GM18517 (cell line): ENCODE measurements around the gene C1QTNF5.

Experiments used
- ATAC-seq: cut with Tn5 transposase; IDR thresholded peaks from one replicate; pipeline ENCODE4 v1.9.1; 2021; ENCODE audit warnings: mild to moderate bottlenecking, moderate library complexity; ENCODE audit not compliant: unreplicated experiment

Gene C1QTNF5

GRCh38 chr11:119359365-119360214, 18.9 kb upstream of the C1QTNF5 start:
- no peak for ATAC-seq

- no peak for ATAC-seq
Observed at GRCh38 chr11:119357074-119357473, 16.4 kb upstream of the C1QTNF5 start.

DNA sequence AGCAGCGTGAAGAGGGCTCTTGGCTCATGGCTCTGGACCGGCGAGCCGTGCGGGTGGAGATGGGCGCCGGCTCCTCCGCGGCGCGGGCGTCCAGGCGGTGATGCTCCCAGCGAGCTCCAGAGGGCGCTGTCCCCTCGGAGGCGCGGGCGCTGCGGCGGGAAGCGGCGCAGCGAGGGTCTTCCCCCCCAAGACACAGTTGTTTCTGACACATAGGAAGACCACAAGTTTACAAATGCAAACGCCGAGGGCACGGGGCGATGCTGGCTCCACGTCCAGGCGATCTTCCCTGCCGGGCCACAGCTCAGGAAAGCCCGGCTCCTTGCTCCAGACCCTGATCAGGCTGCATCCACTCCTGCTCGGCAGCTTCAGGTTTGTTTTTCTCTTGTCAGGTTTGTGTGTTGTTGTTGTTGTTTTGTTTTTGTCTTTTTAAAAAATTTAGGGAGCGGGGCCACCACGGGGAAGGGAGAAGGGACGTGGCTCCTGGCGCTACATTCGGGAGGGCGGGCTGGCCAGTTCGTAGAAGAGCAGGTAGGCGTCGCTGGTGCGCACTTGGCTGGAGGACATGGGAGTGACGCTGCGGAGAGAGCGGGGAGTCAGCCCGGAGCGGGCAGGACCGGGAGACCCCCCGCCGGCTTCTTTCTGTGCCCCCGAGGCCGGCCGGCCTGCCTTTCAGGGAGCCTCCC, 15.8 kb upstream of the C1QTNF5 start:
- no peak for ATAC-seq

GRCh38 chr11:119355091-119355843, 14.6 kb upstream of the C1QTNF5 start:
- ATAC-seq: no peak

- no peak for ATAC-seq
Observed at GRCh38 chr11:119352857-119353260, 12.2 kb upstream of the C1QTNF5 start.

DNA sequence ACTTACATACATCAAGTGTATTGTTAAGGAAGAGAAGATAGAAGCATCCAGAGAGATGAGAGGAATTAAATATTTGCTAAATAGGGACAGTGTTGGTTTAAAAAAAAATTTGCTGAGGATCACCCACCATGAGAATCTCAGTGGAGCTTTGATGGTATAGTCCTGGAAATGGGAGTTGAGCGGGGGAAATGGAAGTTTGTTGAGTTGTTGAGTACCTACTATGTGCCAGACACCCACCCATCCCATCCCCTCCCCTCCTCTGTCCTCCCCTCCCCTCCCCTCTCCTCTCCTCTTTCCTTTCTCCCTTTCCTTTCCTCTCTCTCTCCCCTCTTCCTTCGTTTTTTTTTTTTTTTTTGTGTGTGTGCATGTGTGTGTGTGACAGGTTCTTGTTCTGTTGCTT, 10.5 kb upstream of the C1QTNF5 start:
- no peak for ATAC-seq

DNA sequence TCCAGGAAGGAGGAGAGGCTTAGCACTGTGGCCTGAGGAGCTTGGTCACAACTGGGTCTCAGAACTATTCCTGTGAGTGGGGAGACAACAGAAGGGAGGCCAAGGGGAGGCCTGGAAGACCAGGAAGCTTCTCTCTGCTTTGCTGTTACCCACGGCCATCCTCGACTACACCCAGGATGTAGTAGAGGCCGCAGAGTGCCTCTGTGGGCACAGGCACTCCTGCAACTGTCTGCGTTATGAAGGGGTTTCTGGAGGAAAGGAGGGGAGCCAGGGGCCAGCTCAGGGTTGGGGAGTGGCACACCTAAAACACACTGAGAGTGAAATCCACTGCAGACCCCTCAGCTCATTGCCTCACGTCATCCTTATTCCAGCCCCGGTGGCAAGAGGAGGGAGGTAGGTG, 9.6 kb upstream of the C1QTNF5 start:
- no peak for ATAC-seq

GRCh38 chr11:119347940-119348605, 7.4 kb upstream of the C1QTNF5 start:
- ATAC-seq: no peak

GRCh38 chr11:119347242-119347641, 6.6 kb upstream of the C1QTNF5 start:
- no peak for ATAC-seq

DNA sequence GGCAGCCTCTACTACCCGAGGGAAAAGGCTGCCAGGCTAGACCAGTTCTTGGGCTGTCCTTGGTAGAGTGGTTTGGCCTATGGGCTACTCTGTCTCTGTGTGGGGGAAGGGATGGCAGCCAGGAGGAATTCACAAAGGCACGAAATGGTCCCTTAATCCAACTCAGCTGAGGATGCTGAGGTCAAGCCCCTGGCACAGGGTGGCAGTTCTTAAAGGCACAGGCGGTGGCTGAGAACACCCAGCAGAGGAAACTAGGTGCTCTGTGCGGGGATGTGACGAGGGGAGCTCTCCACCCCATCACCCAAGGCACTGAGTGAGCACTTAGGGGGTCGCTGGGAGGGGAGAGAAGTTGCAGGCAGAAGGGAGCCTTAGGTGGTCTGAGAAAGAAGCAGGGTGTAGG, 5.9 kb upstream of the C1QTNF5 start, which contains the start of gene MFRP:
MFRP (minus strand) TSS at position 101 of the 400 bp plus-strand sequence. CDS start 192 bp downstream, outside the sequence.
- ATAC-seq: no peak

DNA sequence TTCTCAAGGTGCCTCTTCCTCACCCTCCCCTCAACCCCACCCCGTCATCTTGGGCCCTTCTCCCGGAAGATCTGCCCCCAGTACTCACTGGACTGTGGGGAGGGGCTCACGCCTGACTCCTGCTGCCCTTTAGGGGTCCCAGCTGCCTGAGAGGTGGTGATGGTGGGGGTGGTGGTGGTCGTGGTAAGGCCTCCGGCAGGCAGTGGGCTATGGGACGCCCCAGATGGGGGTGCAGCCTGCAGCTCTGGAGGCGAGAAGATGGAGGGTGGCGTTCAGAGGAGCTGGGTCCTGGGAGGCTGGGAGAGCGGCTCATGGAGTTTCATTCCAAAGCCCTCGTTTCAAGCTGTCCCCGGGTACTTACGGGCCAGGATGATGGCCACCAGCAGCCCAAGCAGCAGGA, 5.0 kb upstream of the C1QTNF5 start:
- ATAC-seq: no peak

GRCh38 chr11:119344291-119345010, 3.8 kb upstream of the C1QTNF5 start:
- no peak for ATAC-seq

GRCh38 chr11:119343726-119344125, 3.0 kb upstream of the C1QTNF5 start:
- no peak for ATAC-seq

GRCh38 chr11:119342362-119343130, 1.9 kb upstream of the C1QTNF5 start:
- ATAC-seq: no peak

- no peak for ATAC-seq
Observed at GRCh38 chr11:119342023-119342300, 1.3 kb upstream of the C1QTNF5 start.

- no peak for ATAC-seq
Observed at GRCh38 chr11:119341222-119342022, 739 bp upstream of the C1QTNF5 start.

- no peak for ATAC-seq
Observed at GRCh38 chr11:119339589-119340334, 921 bp downstream of the C1QTNF5 start.

DNA sequence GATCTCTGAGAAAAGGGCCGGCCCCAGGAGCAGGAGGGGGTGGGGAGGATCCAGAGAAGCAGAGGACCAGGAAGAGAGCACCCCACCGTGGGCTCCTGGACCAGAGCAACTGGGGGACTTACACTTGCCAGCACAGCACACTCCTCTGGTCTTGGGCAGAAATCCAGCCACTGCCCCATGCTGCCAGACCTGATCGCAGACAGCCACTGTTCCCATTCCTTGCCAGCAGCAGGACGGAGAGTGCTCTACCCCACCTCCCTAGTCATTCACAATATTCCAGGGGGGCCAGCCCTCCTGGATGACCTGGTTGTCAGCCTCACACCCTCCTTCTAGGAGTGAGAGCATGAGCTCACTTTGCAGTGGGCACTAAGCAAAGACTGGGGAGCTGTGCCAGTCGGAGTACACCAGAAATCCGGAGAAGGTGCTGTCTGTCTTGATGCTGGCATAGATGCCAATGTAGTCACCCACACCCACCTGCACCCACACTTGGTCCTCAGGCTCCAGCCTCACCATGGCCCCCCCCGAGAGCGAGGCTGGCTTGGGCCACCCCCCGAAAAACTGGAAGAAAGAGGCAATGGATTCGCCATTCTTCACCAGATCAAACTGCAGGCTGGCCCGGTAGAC, 1.6 kb downstream of the C1QTNF5 start:
- ATAC-seq: no peak
